ENCODE data around the gene HS1BP3. TPM values are rescaled to one million over a fixed set of nuclear protein-coding genes. Genes with fewer than 3 reads are reported as not detected.

The HS1BP3 gene
- total RNA-seq, 1 experiment from 2014 or later: 16.2 TPM

DNA sequence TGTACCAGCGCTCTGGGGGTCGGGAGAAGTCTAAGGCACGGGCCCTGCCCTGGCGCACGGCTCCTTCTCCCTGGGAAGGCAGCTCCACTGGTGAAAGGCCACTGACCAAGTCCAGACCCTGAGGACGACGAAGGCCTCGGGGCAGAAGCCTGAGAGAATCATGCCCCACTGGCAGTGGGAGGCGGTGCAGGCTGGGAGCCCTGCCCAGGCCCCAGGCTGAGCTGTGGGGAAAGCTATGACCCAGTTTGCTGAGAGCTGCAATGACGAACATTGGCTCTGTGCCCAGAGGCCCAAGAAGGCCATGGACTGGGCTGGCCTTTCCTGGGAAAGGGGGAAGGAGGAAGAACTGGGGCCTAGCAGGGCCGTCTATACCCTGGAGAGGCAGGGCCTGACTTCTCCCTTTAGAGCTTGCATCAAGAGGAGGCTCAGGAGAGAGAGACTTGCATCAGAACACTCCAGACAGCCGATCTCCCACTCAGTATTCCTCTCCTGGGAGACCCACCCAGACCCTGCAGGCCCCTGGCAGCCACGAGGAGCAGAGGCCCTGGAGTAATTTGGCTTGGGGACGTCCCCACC, 32.9 kb downstream of the HS1BP3 start:
- Histone ChIP-seq H4K20me1 (ENCODE audit: insufficient read depth) (no peaks in the 10 kb centered on the region), H2AFZ (no peak overlapping the region), H3K9me3 (ENCODE audit: insufficient read depth, low read depth) (no peaks in the 10 kb centered on the region), H3K27ac (peak overlapping the region; percentile 72), H3K27me3 (ENCODE audit: insufficient read depth, low read depth) (no peaks in the 10 kb centered on the region), H3F3A (ENCODE audit: insufficient read depth, low read depth) (peaks cover 17% of the 10 kb centered on the region), H3K79me2 (ENCODE audit: low read depth) (no peaks in the 10 kb centered on the region), H3K9me2 (ENCODE audit: insufficient read depth) (no peaks in the 10 kb centered on the region), H3K4me3 (no peak overlapping the region), H3K4me1 (replicated peaks; ENCODE audit: insufficient read depth) (peaks cover 60% of the 10 kb centered on the region), H3K4me2 (peak overlapping the region; percentile 51), H3K36me3 (ENCODE audit: low read depth) (no peaks in the 10 kb centered on the region)
- intact Hi-C loops (cut with micrococcal nuclease; ENCODE audit: unreplicated experiment): loop anchor here (1.0 to 5.0 kb wide), 2 partner anchors 16 to 121 kb away; no protein-coding TSS in a partner anchor
- DNase-seq: peak; percentile 92 to 95
- CTCF ChIA-PET: interaction anchor here (0.6 to 1.0 kb wide), 3 partner anchors 16 to 171 kb away, joined by 3 to 18 read pairs (median 5); partner anchors contain the start of gene RHOB
- no TSS peak for BruUV-seq (replicated peaks)
- POLR2A ChIA-PET (ENCODE audit: unreplicated experiment): interaction anchor here (0.6 to 1.2 kb wide), 5 partner anchors 25 to 171 kb away, joined by 3 to 15 read pairs (median 5); partner anchors contain the start of gene RHOB
- TF ChIP-seq, protein P1, sequence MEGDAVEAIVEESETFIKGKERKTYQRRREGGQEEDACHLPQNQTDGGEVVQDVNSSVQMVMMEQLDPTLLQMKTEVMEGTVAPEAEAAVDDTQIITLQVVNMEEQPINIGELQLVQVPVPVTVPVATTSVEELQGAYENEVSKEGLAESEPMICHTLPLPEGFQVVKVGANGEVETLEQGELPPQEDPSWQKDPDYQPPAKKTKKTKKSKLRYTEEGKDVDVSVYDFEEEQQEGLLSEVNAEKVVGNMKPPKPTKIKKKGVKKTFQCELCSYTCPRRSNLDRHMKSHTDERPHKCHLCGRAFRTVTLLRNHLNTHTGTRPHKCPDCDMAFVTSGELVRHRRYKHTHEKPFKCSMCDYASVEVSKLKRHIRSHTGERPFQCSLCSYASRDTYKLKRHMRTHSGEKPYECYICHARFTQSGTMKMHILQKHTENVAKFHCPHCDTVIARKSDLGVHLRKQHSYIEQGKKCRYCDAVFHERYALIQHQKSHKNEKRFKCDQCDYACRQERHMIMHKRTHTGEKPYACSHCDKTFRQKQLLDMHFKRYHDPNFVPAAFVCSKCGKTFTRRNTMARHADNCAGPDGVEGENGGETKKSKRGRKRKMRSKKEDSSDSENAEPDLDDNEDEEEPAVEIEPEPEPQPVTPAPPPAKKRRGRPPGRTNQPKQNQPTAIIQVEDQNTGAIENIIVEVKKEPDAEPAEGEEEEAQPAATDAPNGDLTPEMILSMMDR (conservative IDR thresholded peaks at IDR 0.05): peak; percentile 47; the same call in 1 of the 2 replicates
- TF ChIP-seq EZH2 (IDR thresholded peaks at IDR 0.05; ENCODE audit: low read depth): no peak

DNA sequence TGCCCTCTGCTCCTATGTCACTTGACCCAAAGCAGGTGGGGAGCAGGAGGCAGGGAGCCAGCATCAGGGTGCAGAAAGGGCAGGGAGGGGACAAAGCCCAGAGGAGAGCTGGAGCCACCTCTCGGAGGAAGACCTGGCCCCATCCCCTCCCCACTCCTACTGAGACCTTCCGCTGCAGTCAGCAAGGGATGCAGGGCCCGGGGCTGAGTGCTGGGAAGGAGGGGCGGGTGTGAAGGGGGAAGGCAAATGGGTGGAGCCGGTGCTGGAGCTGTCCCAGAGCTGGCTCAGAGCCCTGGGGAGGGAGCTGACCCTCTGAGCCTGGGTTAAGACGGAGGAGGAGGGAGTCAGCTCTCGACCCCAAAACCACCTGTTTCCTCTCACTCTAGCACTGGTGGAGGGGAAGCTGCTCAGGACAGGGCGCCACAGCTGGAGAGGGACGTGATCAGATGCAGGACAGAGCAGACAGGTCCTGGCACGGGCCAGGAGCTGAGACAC, 33.8 kb downstream of the HS1BP3 start:
- Histone ChIP-seq H3K4me1 (replicated peaks; ENCODE audit: insufficient read depth) (peaks cover 60% of the 10 kb centered on the region), H3K79me2 (ENCODE audit: low read depth) (no peaks in the 10 kb centered on the region), H3K9me3 (ENCODE audit: insufficient read depth, low read depth) (no peaks in the 10 kb centered on the region), H3K9me2 (ENCODE audit: insufficient read depth) (no peaks in the 10 kb centered on the region), H2AFZ (no peak overlapping the region), H3F3A (ENCODE audit: insufficient read depth, low read depth) (peaks cover 17% of the 10 kb centered on the region), H3K27me3 (ENCODE audit: insufficient read depth, low read depth) (no peaks in the 10 kb centered on the region), H3K4me3 (no peak overlapping the region), H3K27ac (peak overlapping the region; percentile 28; the same call in 1 of the 2 replicates), H4K20me1 (ENCODE audit: insufficient read depth) (no peaks in the 10 kb centered on the region), H3K4me2 (peak overlapping the region; percentile 23; the same call in 1 of the 2 replicates), H3K36me3 (ENCODE audit: low read depth) (no peaks in the 10 kb centered on the region)
- intact Hi-C loops (cut with micrococcal nuclease; ENCODE audit: unreplicated experiment): loop anchor here (5.0 kb wide), 1 partner anchor 120 kb away; no protein-coding TSS in a partner anchor
- CTCF ChIA-PET: interaction anchor here (0.6 kb wide), 2 partner anchors 168 to 170 kb away, joined by 3 to 18 read pairs; partner anchors contain the start of gene RHOB
- POLR2A ChIA-PET (ENCODE audit: unreplicated experiment): no interaction called here
- DNase-seq: no peak
- no TSS peak for BruUV-seq (replicated peaks)
- TF ChIP-seq EZH2 (IDR thresholded peaks at IDR 0.05; ENCODE audit: low read depth): no peak
- TF ChIP-seq, protein P1 (conservative IDR thresholded peaks at IDR 0.05): no peak

DNA sequence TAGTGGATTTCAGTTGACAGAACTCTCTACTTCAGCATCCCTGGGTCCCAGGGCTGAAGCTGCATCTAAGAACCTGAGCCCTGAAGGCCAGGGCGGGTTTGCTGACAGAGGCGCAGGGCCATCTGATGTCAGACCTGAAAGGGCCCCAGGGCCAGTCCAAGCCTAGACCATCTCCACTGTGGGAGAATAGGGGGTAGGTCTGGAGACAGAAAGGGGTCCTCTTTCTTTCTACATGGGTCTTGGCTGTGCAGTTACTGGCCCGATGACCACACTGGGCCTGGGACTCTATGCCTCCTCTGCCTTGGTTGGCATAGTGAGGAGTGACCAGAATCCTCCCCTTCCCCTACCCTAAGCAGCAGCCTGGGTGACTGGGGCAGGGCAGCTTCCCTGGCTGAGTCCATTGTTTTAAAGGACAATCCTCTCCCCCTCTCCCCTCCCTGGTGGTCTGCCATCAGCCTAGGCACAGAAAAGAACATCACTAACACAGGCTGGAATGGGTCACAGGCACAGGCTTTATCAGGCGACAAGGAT, 34.5 kb downstream of the HS1BP3 start:
- Histone ChIP-seq H3K27ac (no peak overlapping the region), H3K27me3 (ENCODE audit: insufficient read depth, low read depth) (no peaks in the 10 kb centered on the region), H3K9me3 (ENCODE audit: insufficient read depth, low read depth) (no peaks in the 10 kb centered on the region), H4K20me1 (ENCODE audit: insufficient read depth) (no peaks in the 10 kb centered on the region), H3K4me2 (no peak overlapping the region), H2AFZ (no peak overlapping the region), H3K4me3 (no peak overlapping the region), H3K36me3 (ENCODE audit: low read depth) (no peaks in the 10 kb centered on the region), H3K4me1 (replicated peaks; ENCODE audit: insufficient read depth) (peaks cover 58% of the 10 kb centered on the region), H3K79me2 (ENCODE audit: low read depth) (no peaks in the 10 kb centered on the region), H3F3A (ENCODE audit: insufficient read depth, low read depth) (peaks cover 17% of the 10 kb centered on the region), H3K9me2 (ENCODE audit: insufficient read depth) (no peaks in the 10 kb centered on the region)
- ChIA-PET POLR2A (ENCODE audit: unreplicated experiment) (no interaction called here), CTCF (interaction anchor here (0.7 kb wide), 1 partner anchor 31 kb away, joined by 3 read pairs; no protein-coding TSS in a partner anchor)
- BruUV-seq (replicated peaks): no TSS peak
- TF ChIP-seq, protein P1 (conservative IDR thresholded peaks at IDR 0.05): no peak
- TF ChIP-seq EZH2 (IDR thresholded peaks at IDR 0.05; ENCODE audit: low read depth): no peak
- DNase-seq: no peak
- intact Hi-C loops (cut with micrococcal nuclease; ENCODE audit: unreplicated experiment): loop anchor here (5.0 kb wide), 1 partner anchor 119 kb away; no protein-coding TSS in a partner anchor

Measured in PC-9 (cell line).